Caco-2 (cell line): ENCODE data around the gene DPH3. TPM values are rescaled to one million over a fixed set of nuclear protein-coding genes. Genes with fewer than 3 reads are reported as not detected.

ENCODE experiments used
- BruUV-seq: library from RNA; stranded (reverse); fragments of 400-500 nt; replicated peaks from 2 replicates; lab custom pipeline; 2021; lab: Mats Ljungman, UMichigan
- CTCF ChIA-PET: fragments of 300-600 bp; sonication (Branson Sonifier 250); formaldehyde crosslinking; loops from one replicate; lab custom pipeline; 2022; ENCODE audit warnings: antibody characterized with exemption; lab: Charles Lee
- POLR2A ChIA-PET: fragments of 300-600 bp; sonication (Branson Sonifier 250); formaldehyde crosslinking; loops from one replicate; lab custom pipeline; 2022; ENCODE audit warnings: antibody characterized with exemption; lab: Charles Lee
- DNase-seq, 2 experiments: peaks; one replicate each; pipeline versions ENCODE4 v3.0.0 to v3.0.0-alpha.2; 2020 to 2022
- H3K27me3 ChIP-seq: replicated peaks from 2 replicates; pipeline ENCODE4 v1.6.0; 2011; ENCODE audit warnings: low read length; ENCODE audit not compliant: control insufficient read depth, insufficient read depth
- H3K36me3 ChIP-seq: 2 replicates; pipeline ENCODE4 v1.5.1; 2011; ENCODE audit warnings: low read length; ENCODE audit not compliant: control insufficient read depth, insufficient read depth
- H3K4me1 ChIP-seq: fragments of 250-450 bp; sonication (Bioruptor Pico); 2 replicates; pipeline ENCODE4 v1.5.1; 2020; ENCODE audit warnings: mild to moderate bottlenecking
- H3K4me3 ChIP-seq: 2 replicates; pipeline ENCODE4 v1.5.1; 2011; ENCODE audit warnings: low read depth, mild to moderate bottlenecking, control low read depth, low read length
- H3K9me3 ChIP-seq: fragments of 250-450 bp; sonication (Bioruptor Pico); 2 replicates; pipeline ENCODE4 v1.5.1; 2020; ENCODE audit warnings: mild to moderate bottlenecking, moderate library complexity
- H3K27ac Mint-ChIP-seq: one replicate; pipeline ENCODE4 v1.8.0; 2022; ENCODE audit warnings: mixed read lengths; ENCODE audit not compliant: unreplicated experiment
- H3K27me3 Mint-ChIP-seq: one replicate; pipeline ENCODE4 v1.8.0; 2022; ENCODE audit warnings: mixed read lengths; ENCODE audit not compliant: insufficient read depth, unreplicated experiment
- H3K36me3 Mint-ChIP-seq: one replicate; pipeline ENCODE4 v1.8.0; 2022; ENCODE audit warnings: mild to moderate bottlenecking, mixed read lengths; ENCODE audit not compliant: insufficient read depth, unreplicated experiment
- H3K4me1 Mint-ChIP-seq: one replicate; pipeline ENCODE4 v1.8.0; 2022; ENCODE audit warnings: low read depth, mixed read lengths; ENCODE audit not compliant: unreplicated experiment
- H3K4me3 Mint-ChIP-seq: one replicate; pipeline ENCODE4 v1.8.0; 2022; ENCODE audit warnings: mild to moderate bottlenecking, moderate library complexity, mixed read lengths; ENCODE audit not compliant: unreplicated experiment
- H3K9me3 Mint-ChIP-seq: one replicate; pipeline ENCODE4 v1.8.0; 2022; ENCODE audit warnings: mixed read lengths; ENCODE audit not compliant: unreplicated experiment
- CTCF ChIP-seq, 2 experiments: fragments of 200-600 bp in 1 of 2; IDR thresholded peaks; 1 replicate in 1 of 2; 2 replicates in 1 of 2; pipeline versions ENCODE4 v1.5.1 to v1.8.0; 2011 to 2022; ENCODE audit warnings: antibody characterized with exemption in 1 of 2, control low read depth in 1 of 2, inconsistent platforms in 1 of 2, low read depth in 1 of 2, low read length in 1 of 2, mild to moderate bottlenecking in 1 of 2, moderate library complexity in 1 of 2; ENCODE audit not compliant: insufficient read depth in 1 of 2, severe bottlenecking in 1 of 2, unreplicated experiment in 1 of 2
- intact Hi-C: fragments of 100-400 bp; cut with micrococcal nuclease; formaldehyde crosslinking; loops from one replicate; pipeline ENCODE4 v1.10.0; 2022; ENCODE audit not compliant: unreplicated experiment
- total RNA-seq: library from RNA; stranded (reverse); gene quantifications from 2 replicates; pipeline ENCODE4 v1.2.3, GENCODE V29; 2022

Gene DPH3
- total RNA-seq, 1 experiment from 2014 or later, result 30.0 TPM

GRCh38 chr3:16266714-16267113 lies 2.0 kb upstream of the DPH3 start:
- TF ChIP-seq CTCF (IDR thresholded peaks at IDR 0.05; ENCODE audit: insufficient read depth in 1 of 2, low read depth in 1 of 2, low read length in 1 of 2, severe bottlenecking in 1 of 2, unreplicated experiment in 1 of 2), result no peak
- H3K9me3 ChIP-seq, result no peaks in the 10 kb centered on the region
- Mint-ChIP-seq H3K4me1 (peaks cover 14% of the 10 kb centered on the region), H3K27ac (no peak overlapping the region), H3K27me3 (no peaks in the 10 kb centered on the region), H3K9me3 (no peaks in the 10 kb centered on the region), H3K4me3 (no peak overlapping the region), H3K36me3 (peaks cover 30% of the 10 kb centered on the region)
- no peak for DNase-seq
- intact Hi-C loops, result no loop called here
- H3K27me3 ChIP-seq, result no peaks in the 10 kb centered on the region
- no TSS peak for BruUV-seq
- H3K4me1 ChIP-seq, result peaks cover 5% of the 10 kb centered on the region
- no peak overlapping the region for H3K4me3 ChIP-seq
- no peaks in the 10 kb centered on the region for H3K36me3 ChIP-seq
- ChIA-PET POLR2A (no interaction called here), CTCF (interaction anchor here (0.6 kb wide), 1 partner anchor 153 kb away, joined by 4 read pairs; no protein-coding TSS in a partner anchor)

GRCh38 chr3:16265455-16265786 lies 678 bp upstream of the DPH3 start:
- intact Hi-C loops, result no loop called here
- H3K4me1 Mint-ChIP-seq, result peaks cover 14% of the 10 kb centered on the region
- H3K27me3 Mint-ChIP-seq, result no peaks in the 10 kb centered on the region
- no peak for TF ChIP-seq CTCF (IDR thresholded peaks at IDR 0.05; ENCODE audit: insufficient read depth in 1 of 2, low read depth in 1 of 2, low read length in 1 of 2, severe bottlenecking in 1 of 2, unreplicated experiment in 1 of 2)
- CTCF ChIA-PET, result interaction anchor here (1.0 to 1.3 kb wide), 3 partner anchors 23 to 286 kb away, joined by 4 to 6 read pairs (median 5); no protein-coding TSS in a partner anchor
- peaks cover 5% of the 10 kb centered on the region for H3K4me1 ChIP-seq
- no peaks in the 10 kb centered on the region for H3K9me3 Mint-ChIP-seq
- H3K36me3 Mint-ChIP-seq, result peaks cover 17% of the 10 kb centered on the region
- POLR2A ChIA-PET, result interaction anchor here (0.6 to 1.6 kb wide), 5 partner anchors 11 to 205 kb away, joined by 5 to 12 read pairs (median 8); no protein-coding TSS in a partner anchor
- TSS peak; percentile 77 for BruUV-seq
- no peaks in the 10 kb centered on the region for H3K36me3 ChIP-seq
- H3K4me3 Mint-ChIP-seq, result peak overlapping the region; percentile 76
- no peak for DNase-seq
- H3K27me3 ChIP-seq, result no peaks in the 10 kb centered on the region
- H3K4me3 ChIP-seq, result peak overlapping the region; percentile 69
- H3K27ac Mint-ChIP-seq, result peak overlapping the region; percentile 71
- no peaks in the 10 kb centered on the region for H3K9me3 ChIP-seq

- H3K27ac Mint-ChIP-seq, result peak overlapping the region; percentile 71
- H3K4me3 ChIP-seq, result peak overlapping the region; percentile 76
- H3K4me1 ChIP-seq, result peaks cover 5% of the 10 kb centered on the region
- no peaks in the 10 kb centered on the region for H3K9me3 Mint-ChIP-seq
- no peak for TF ChIP-seq CTCF (IDR thresholded peaks at IDR 0.05; ENCODE audit: insufficient read depth in 1 of 2, low read depth in 1 of 2, low read length in 1 of 2, severe bottlenecking in 1 of 2, unreplicated experiment in 1 of 2)
- peaks cover 20% of the 10 kb centered on the region for H3K36me3 Mint-ChIP-seq
- peak overlapping the region; percentile 76 for H3K4me3 Mint-ChIP-seq
- DNase-seq, result peak in 1 of 2 experiments; percentile 6
- ChIA-PET CTCF (interaction anchor here (1.0 to 1.3 kb wide), 4 partner anchors 12 to 287 kb away, joined by 4 to 6 read pairs (median 4); no protein-coding TSS in a partner anchor), POLR2A (interaction anchor here (1.0 to 1.6 kb wide), 4 partner anchors 12 to 204 kb away, joined by 5 to 12 read pairs (median 8); no protein-coding TSS in a partner anchor)
- intact Hi-C loops, result no loop called here
- no peaks in the 10 kb centered on the region for H3K27me3 Mint-ChIP-seq
- H3K4me1 Mint-ChIP-seq, result peaks cover 14% of the 10 kb centered on the region
- H3K9me3 ChIP-seq, result no peaks in the 10 kb centered on the region
- H3K27me3 ChIP-seq, result no peaks in the 10 kb centered on the region
- BruUV-seq, result TSS peak; percentile 64
- H3K36me3 ChIP-seq, result no peaks in the 10 kb centered on the region
Measured at GRCh38 chr3:16264174-16264707, 502 bp downstream of the DPH3 start.
